NCI-H69 (cell line): ENCODE measurements around the gene C3orf49.
A peak's percentile ranks its signal among the peaks of the same experiment; 100 is the strongest.

Experiments
- DNase-seq: peaks from one replicate; lab custom pipeline; 2025; lab: John Stamatoyannopoulos, UW

Gene C3orf49

DNA sequence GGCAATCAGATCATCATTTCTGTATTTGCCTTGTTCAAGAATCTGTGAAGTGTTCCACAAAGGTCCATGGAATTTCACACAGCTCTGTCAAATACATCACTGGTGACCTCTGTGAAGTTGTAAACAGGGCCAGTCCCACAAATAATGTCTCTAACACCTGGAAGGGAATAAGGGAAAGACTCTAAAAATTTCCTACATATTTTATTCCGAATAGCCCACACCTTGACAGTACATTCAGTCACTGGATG lies at the start of gene C3orf49:
Gene C3orf49 (plus strand): TSS at position 149 of the 248 bp plus-strand sequence. CDS start 173 bp downstream, outside the sequence.
- no peak for DNase-seq

- DNase-seq: no peak
Measured at GRCh38 chr3:63774781-63775180, 44.3 kb upstream of the C3orf49 start.

DNA sequence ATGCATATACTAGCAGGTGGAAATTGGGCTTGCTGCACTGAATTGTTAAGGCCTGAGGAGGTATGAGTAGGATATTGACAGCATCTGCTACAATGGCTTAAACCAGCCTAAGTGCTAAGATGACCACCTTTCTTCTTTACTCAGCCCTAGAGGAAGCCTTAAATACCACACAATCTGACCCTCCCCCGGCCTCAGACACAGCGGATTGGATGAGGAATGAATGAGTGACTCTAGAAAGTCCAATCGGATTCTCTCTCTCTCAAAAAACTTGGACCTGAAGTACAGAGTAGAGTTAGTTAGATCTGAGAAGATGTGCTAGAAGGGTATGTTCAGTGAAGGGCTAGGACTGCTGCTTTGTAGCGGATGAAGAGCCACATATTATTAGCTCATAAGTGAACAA lies 39.9 kb upstream of the C3orf49 start:
- DNase-seq: no peak

GRCh38 chr3:63791974-63792373 lies 27.1 kb upstream of the C3orf49 start:
- DNase-seq: no peak

DNA sequence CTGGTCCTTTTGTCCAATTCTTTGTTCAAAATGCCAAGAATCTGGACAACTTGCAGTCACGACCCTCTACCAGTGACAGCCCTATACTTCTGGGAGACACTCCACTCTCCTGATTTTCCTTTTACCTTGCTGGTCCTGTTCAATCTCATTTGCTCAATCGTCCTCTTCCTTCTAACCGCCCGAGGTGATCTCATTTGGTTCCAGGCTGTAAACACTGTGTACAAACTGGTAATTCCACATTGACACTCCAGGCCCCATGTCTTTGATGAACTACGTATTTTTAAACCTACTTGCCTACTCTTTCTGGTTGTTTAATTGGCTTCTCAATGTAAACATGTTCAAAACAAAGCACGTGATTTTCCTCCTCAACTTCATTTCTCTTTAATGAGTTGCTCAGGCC lies 23.7 kb upstream of the C3orf49 start:
- DNase-seq: peak; percentile 22

- DNase-seq: no peak
Measured at GRCh38 chr3:63798544-63798943, 20.6 kb upstream of the C3orf49 start.

DNA sequence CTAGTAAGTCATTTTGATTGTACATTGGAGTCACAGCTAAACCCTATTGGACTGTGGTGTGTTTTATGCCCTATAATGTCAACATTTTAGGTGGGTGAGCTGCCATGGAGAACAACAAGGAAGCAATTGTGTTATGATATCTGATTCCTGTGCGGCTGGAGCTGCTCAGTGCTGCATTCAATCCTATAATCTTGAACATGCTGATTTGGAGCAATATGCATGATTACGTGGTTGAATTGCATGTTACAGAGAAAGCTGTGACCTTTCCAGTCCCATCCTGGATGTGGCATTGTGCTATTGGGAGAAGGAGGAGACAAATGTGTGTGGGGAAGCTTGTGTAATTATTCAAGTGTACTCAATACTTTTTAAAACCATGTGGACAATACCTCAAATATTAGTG lies 20.1 kb upstream of the C3orf49 start:
- DNase-seq: peak; percentile 60

- peak; percentile 71 for DNase-seq
Measured at GRCh38 chr3:63800097-63800496, 19.0 kb upstream of the C3orf49 start.

- no peak for DNase-seq
Measured at GRCh38 chr3:63803911-63804310, 15.2 kb upstream of the C3orf49 start.

- no peak for DNase-seq
Measured at GRCh38 chr3:63807961-63808565, 11.0 kb upstream of the C3orf49 start.

- DNase-seq: no peak
Measured at GRCh38 chr3:63808633-63809032, 10.5 kb upstream of the C3orf49 start.

DNA sequence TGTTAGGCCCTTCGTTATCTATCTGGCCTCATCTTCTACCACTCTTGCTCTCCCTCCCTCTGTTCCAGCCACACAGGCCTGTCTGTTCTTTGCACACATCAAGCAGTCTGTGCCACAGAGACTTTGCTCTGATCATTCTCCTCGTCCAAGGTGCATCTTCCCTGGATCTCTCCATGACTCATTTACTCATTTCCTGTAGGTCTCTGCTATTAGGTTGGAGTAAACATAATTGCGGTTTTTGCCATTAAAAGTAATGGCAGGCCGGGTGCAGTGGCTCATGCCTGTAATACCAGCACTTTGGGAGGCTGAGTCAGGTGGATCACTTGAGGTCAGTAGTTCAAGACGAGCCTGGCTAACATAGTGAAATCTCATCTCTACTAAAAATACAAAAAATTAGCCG lies 9.5 kb upstream of the C3orf49 start:
- DNase-seq: no peak

- DNase-seq: peak; percentile 12
Measured at GRCh38 chr3:63814237-63814636, 4.9 kb upstream of the C3orf49 start.

GRCh38 chr3:63817225-63817624 lies 1.9 kb upstream of the C3orf49 start:
- DNase-seq: no peak

DNA sequence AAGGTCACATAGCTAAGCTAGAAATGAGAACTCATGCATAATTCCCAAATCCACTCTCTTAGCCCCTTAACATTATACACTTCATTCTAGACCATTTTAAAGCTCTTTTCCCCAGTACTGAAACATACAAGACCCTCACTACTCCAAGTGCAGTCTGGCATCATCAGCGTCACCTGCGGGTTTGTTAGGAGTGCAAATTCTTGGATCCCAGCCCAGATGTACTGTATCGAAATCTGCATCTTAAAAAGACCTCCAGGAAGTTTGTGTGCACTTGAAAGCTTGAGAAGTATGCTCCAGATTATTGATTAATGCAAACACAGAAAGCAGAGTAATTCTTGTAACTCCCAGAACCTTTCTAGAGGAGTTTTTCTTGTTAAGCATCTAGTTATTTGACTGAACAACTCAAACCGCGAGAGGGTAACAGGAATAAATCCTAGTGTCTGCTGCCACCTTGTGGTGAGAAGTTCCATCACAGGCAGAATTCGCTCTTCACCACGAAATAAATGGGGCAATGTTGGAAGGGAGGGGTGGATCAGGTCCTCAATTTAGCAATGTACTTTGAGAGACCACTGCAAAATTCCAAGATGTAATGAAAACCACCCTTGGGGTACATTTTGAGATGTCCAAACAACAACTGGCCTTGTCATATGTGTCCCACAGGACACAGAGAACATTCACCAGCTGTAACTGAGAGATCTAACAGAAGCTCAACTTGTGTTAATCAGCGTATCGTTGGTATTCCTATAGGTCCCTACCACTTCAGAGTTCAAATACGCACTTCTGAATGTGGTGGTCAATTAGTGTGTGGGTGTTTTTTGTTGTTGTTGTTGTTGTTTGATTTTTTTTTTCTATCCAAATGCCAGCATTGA lies 583 bp upstream of the C3orf49 start:
- peak; percentile 58 for DNase-seq

DNA sequence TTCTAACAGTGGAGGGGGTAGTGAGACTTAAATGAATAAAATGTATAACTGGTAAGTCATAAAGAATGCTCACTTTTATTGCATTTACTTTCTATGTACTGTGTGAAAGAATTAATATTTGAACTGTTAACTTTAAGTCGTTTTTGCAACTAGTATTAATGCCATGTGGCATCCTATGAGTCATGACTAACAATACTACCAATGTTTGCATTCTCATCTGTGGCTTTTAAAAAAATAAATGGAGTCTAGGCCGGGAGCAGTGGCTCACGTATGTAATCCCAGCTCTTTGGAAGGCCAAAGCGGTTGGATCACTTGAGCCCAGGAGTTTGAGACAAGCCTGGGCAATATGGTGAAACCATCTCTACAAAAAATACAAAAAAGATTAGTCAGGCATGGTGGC lies 5.2 kb downstream of the C3orf49 start:
- DNase-seq: no peak

DNA sequence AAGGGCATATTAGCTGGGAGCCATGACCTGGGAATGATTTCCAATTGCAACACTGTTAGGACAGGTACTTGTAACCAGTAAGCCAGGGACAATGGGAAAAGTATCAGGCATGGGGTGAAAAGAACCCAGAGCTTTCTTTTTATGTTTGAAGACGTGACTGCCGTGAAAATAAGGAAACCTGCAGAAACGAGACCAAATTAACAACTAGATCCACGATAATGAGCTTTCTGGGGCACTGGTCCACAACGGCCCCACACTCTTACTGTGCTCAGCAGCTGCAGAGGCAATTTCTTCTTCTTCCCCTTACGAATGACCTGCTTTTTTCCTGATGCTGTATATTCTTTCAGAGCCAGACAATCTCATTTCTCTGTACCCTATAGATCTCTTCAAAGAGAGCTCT lies 11.4 kb downstream of the C3orf49 start:
- DNase-seq: no peak

GRCh38 chr3:63832395-63832794 lies 13.3 kb downstream of the C3orf49 start:
- DNase-seq: no peak

DNA sequence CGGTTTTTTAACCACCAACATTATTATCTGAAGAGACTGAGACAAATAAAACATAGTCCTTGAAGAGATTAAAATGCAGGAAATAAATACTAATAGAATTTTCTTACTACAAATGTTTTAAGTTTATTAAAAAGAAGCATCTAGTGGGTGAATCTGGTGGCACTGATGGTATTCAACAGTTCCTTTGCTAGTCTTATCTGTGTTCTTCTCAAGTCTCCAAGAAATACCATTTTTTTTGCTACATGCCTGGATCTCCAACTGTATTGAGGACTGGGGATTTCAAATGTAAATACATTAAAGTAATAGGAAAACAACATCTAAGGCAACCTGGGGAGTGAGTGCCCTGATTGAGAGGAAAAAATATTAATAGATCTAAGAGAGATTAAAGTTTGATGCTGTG lies 22.6 kb downstream of the C3orf49 start:
- DNase-seq: no peak

- no peak for DNase-seq
Measured at GRCh38 chr3:63842127-63842526, 23.0 kb downstream of the C3orf49 start.

DNA sequence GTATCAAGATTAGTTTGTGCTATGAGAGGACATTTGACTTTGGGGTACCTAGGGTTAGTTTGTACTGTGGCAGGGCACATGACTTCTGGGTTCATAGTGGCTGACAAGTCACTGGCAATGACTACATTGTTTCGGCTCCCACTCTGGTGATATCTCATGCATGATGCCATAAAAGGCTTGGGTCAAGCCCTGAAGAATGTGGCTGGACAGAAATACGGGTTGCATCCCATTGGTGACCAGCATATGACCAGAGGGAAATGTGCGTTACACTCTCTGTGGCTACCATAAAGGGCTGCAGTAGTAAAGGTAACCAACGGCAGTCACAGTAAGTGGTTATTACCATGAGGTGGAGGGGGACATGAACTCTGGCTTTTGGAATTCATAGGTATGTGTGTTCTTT lies 26.1 kb downstream of the C3orf49 start:
- no peak for DNase-seq

GRCh38 chr3:63847718-63848450 lies 28.8 kb downstream of the C3orf49 start:
- no peak for DNase-seq

DNA sequence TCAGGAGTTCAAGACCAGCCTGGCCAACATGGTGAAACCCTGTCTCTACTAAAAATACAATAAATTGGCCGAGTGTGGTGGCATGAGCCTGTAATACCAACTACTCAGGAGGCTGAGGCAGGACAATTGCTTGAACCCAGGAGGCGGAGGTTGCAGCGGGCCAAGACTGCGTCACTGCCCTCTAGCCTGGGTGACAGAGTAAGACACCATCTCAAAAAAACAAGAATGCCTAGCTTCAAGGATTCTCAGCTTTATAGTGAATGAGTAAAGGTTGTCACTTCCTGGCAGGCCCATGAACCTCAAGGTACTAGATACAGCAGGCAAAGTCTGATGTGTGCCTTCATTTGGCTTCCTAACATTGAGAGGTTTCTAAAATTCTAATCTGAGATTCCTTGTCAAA lies 30.1 kb downstream of the C3orf49 start:
- DNase-seq: no peak
